Amniotic epithelial cell (primary cell): ENCODE results near the gene PRUNE2.

Experiments
- DNase-seq: peaks from one replicate; pipeline ENCODE4 v3.0.0-alpha.2; 2010; ENCODE audit warnings: low read depth

Gene PRUNE2

GRCh38 chr9:76898786-76899185 lies 7.1 kb downstream of the PRUNE2 start:
- peak; percentile 59 for DNase-seq

GRCh38 chr9:76897804-76898525 lies 7.9 kb downstream of the PRUNE2 start:
- DNase-seq = no peak

- DNase-seq = no peak
These were observed 9.9 kb downstream of the PRUNE2 start for GRCh38 chr9:76896035-76896434.

DNA sequence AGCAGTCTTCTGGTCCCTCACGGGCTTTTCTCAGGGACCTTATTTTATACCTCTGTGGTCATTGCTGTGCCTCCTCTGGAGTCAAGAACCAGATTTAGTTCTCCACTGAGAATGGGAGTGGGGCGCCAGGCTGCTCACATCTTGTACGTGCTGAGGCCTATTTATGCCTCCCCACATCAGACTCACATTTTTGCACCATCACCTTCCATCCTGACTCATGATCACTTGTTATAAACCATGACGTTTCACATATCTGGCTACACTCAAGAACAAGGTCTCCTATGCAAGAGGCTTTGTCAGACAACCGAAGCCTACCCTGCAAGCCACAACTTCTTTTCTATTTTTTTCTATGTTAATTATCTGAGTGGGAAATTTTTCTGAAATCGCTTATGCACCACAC lies 10.7 kb downstream of the PRUNE2 start:
- peak; percentile 81 for DNase-seq

- DNase-seq = no peak
These were observed 11.7 kb downstream of the PRUNE2 start for GRCh38 chr9:76894198-76894597.

- DNase-seq = no peak
These were observed 12.4 kb downstream of the PRUNE2 start for GRCh38 chr9:76893395-76893932.

DNA sequence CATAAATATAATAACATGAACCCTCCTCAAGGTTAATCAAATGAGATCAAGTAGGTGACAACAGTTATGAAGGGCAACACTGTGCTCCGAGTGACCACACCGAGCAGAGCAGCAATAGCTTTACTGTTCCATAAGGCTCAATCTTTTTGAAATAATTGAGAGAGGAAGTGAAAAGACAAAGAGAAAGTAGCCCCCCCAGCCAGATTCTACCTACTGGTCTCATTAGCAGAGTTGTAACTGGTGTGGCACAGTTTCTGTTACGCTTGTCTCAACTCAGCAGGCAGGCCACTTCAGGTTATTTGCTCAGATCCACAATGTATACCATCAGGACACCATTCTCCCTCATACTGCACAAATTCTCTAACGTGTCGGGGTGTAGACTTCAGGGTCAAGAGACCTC lies 14.0 kb downstream of the PRUNE2 start:
- no peak for DNase-seq

GRCh38 chr9:76891279-76891678 lies 14.6 kb downstream of the PRUNE2 start:
- no peak for DNase-seq

GRCh38 chr9:76887951-76888350 lies 18.0 kb downstream of the PRUNE2 start:
- DNase-seq = no peak

- DNase-seq = no peak
These were observed 18.7 kb downstream of the PRUNE2 start for GRCh38 chr9:76887003-76887821.

DNA sequence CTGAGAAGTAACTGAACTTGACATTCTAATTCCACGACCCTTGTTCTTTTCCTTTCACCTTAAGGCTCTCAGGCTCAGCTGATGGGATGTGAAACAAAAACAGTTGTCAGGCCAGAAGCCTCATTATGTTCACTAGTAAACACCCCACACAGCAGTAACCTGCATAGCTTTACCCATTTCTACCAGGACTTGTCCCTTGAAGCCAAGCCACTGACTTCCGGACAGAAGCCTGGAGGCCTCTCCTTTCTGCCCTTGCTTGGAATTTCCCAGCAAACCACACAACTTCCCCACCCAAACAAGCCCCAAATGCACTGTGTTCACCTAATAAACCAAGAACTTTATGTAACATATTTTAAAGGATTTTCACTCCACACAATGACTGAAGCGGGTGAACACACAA lies 19.6 kb downstream of the PRUNE2 start:
- DNase-seq = no peak

- no peak for DNase-seq
These were observed 21.1 kb downstream of the PRUNE2 start for GRCh38 chr9:76884823-76885222.

DNA sequence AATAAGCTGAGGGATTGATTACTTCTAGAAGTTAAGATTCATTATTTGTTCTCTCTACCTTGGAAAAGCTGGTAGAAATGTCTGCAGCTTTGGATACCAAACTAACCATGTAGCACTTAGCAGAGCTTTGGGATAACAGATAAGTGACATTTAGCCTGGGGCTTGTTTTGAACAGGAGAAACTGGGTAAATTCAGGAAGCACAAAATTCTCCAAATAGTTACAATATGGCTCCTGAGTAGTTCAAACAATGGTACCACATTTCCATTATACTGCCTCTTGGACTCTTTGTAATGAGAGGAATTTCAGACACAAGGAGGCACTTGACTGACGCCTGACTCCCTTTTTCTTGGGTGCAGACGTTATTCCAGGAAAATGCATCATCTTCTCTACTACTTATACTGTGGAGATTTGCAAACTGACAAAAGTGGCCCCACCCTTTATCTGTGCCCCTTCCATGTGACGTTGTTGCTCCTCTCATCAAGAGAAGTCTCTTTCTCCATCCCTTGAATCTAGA lies 22.5 kb downstream of the PRUNE2 start:
- DNase-seq = no peak

GRCh38 chr9:76882686-76883085 lies 23.2 kb downstream of the PRUNE2 start:
- DNase-seq = no peak

DNA sequence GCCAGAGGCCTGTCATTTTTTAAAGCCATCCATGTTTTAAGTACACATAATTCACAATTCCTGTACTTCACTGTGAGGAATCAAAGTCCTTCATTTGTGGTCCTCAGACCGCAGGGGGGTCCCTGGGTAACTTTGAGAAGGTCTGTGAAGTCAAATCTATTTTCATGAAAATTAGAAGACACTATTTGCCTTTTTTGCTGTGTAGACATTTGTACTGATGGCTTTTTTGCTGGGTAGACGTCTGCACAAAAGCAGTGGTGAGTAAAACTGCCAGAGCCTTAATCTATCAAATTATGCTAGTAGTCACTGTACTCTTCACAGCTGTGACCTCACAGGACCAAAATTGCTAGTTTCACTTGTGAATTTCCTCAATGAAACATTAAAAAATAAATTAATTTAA lies 25.7 kb downstream of the PRUNE2 start:
- no peak for DNase-seq

GRCh38 chr9:76878933-76879332 lies 27.0 kb downstream of the PRUNE2 start:
- DNase-seq = no peak

GRCh38 chr9:76877961-76878360 lies 28.0 kb downstream of the PRUNE2 start:
- no peak for DNase-seq

DNA sequence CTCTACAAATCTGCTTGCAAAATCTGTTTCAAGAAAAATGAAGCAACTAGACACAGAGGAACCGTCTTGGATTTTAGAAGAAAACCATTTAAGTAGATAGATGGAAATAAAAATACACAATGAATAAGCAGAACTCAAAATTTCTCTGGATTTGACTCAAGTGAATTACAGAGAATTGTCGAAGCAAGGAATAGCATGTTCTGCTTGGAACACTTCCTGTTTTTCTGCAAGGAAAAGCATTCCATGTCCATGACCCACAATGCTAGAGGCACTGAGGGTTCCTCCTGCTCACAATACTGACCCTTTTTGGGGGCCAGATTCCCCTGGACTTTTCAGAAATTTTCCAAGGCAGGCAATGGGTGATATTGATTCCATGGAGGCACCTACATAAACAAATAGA lies 29.8 kb downstream of the PRUNE2 start:
- DNase-seq = peak; percentile 31

DNA sequence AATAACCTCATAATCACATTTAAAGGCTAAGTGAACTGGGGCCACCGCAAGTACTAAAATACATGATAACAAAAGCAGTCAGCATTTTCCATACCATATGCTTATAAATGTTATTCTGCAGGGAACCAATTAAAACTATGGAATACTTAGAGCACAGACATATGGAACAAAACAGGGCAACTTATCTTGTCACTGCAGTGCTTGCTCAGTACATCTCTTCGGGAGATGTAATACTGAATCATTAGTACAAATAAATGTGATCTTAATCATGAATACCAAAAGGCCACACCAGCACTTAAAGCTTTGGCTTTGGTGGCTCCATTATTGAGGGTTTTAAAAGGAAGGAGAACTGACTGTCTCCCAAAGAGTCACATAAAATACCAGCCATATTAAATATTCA lies 32.1 kb downstream of the PRUNE2 start:
- DNase-seq = no peak

DNA sequence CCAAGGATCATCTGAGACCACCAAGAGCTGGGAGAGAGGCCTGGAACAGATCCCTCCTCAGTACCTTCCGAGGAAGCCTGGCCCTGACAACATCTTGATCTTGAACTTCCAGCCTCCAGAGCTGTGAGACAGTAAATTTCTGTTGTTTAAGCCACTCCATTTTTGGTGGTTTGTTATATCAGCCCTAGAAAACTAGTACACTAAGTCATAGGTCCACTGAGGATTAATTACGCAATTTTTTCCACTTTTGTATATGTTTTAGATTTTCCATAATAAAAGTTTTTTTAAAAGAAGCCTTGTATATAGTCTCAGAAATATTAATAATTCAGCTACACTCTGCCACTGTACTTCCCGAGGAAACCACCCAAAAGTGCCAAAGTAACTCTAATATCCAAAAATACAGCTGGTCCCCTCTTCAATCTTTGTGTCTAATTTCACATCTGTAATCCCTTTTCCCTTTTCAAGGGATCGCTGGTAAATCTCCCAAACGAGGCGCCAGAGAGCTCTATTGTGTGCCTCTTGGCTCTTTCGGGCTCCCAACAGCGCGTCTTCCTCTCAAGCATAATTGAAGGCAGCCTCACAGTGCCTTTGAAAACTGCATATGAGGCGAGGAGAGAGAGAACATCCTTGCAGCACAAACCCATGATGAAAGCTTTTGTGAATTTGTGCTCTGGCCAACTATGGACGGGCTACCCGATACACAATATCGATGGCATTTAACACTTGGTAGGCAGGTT lies 32.7 kb downstream of the PRUNE2 start:
- peak; percentile 29 for DNase-seq

- DNase-seq = peak; percentile 8
These were observed 37.0 kb downstream of the PRUNE2 start for GRCh38 chr9:76868897-76869296.

DNA sequence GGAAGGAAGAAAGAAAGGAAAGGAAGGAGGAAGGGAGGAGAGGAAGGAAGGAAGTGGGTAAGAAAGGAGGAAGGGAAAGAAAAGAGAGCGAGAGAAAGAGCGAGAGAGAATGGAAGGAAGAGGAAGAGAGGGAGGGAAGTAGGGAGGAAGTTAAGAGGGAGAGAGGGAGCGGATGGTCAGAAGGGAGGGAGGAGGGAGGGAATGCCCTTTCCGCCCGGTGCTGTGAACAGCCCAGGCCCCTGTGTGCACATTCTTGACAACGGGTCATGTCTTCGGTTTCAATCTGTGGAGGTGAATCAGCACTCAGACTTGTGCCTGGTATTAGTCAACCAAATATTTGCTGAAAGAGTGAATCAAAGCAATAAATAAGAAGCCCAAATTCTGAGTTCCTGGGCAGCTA lies 39.2 kb downstream of the PRUNE2 start:
- DNase-seq = peak; percentile 96
